HG03045 (cell line): Measurements from ENCODE around the gene PNPLA7.
"Not testable (repeated sequence)": the region's sequence is repeated elsewhere in the genome, so short reads cannot be mapped to it uniquely, and the experiment has no call there.

Source experiments
- ATAC-seq: cut with Tn5 transposase; IDR thresholded peaks from one replicate; pipeline ENCODE4 v1.9.1; 2021; ENCODE audit warnings: mild to moderate bottlenecking, moderate library complexity; ENCODE audit not compliant: unreplicated experiment

PNPLA7 gene

GRCh38 chr9:137575716-137576411 lies 25.7 kb upstream of the PNPLA7 start:
- no peak for ATAC-seq

- no peak for ATAC-seq
Measured at GRCh38 chr9:137575364-137575715, 25.1 kb upstream of the PNPLA7 start.

DNA sequence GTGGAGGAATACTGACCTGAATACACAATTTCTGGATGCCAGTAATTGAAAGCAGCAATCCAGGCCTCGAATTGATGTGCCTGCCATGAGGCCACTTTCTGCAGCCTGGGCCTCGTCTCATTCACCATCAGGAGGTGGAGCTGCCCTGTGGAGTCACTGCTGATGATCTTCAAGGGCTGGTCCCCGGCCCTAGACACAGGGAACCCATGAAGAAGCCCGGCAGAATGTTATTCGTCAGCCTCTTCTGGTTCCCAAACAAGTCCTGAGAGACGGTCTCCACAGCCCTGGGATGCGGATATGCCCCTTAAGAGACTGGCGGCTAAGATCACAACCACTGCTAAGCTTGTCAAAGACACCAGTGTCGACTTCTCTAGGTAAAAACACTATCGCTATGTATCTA lies 24.0 kb upstream of the PNPLA7 start:
- ATAC-seq = no peak

- no peak for ATAC-seq
Measured at GRCh38 chr9:137570566-137570965, 20.4 kb upstream of the PNPLA7 start.

DNA sequence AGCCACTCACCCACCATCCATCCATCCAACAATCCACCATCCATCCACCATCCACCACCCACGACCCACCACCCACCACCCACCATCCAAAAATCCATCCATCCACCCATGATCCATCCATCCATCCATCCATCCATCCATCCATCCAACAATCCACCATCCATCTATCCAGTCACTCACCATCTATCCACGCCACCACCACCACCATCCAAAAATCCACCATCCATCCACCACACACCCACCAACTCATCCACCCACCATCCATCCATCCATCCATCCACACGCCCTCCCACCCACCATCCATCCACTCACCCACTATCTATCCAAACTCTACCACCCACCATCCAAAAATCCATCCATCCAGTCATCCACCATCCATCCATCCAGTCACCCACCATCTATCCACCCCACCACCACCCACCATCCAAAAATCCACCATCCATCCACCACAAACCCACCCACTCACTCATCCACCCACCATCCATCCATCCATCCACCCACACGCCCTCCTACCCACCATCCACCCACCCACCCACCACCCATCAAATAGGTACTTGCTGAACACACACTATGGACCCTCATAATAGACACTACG lies 19.5 kb upstream of the PNPLA7 start:
- ATAC-seq = no peak

- not testable (repeated sequence) for ATAC-seq
Measured at GRCh38 chr9:137568445-137568844, 18.2 kb upstream of the PNPLA7 start.

DNA sequence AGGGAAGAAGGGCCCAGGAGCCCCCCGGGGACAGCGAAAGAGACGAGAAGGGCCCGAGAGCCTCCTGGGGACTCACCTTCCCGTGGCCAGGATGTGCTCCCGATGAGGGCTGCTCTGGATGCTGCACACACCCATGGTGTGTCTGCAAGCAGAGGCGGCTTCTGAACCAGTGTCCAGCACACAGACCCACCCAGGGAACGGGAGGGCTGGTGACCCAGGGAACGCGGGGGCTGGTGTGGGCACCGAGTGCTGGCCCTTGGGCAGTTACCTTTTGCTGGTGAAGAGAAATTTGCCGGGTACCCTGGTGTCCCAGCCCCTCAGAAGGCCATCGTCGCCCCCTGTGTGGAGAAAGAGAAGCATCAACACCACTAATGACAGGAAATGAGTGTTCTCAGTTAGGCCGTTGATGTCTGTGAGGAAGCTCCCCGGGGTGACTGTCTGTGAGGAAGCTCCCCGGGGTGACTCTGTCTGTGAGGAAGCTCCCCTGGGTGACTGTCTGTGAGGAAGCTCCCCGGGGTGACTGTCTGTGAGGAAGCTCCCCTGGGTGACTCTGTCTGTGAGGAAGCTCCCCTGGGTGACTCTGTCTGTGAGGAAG lies 14.7 kb upstream of the PNPLA7 start:
- ATAC-seq = no peak

GRCh38 chr9:137564134-137564533 lies 13.9 kb upstream of the PNPLA7 start:
- no peak for ATAC-seq

DNA sequence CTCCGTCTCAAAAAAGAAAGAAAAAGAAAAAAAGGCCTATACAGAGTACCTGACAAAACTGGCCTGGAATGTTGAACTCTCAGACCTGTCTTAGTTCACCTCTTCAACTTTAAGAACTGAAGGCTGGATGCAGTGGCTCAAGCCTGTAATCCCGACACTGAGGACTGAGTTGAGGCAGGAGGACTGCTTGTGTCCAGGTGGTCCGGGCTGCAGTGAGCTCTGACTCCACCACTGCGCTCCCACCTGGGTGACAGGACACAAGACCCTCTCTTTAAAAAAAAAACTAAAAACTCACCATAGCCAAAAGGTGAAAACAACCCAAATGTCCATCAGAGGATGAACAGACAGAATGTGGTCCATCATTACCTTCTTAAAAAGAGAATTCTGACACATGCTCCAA lies 7.9 kb upstream of the PNPLA7 start:
- ATAC-seq = no peak

DNA sequence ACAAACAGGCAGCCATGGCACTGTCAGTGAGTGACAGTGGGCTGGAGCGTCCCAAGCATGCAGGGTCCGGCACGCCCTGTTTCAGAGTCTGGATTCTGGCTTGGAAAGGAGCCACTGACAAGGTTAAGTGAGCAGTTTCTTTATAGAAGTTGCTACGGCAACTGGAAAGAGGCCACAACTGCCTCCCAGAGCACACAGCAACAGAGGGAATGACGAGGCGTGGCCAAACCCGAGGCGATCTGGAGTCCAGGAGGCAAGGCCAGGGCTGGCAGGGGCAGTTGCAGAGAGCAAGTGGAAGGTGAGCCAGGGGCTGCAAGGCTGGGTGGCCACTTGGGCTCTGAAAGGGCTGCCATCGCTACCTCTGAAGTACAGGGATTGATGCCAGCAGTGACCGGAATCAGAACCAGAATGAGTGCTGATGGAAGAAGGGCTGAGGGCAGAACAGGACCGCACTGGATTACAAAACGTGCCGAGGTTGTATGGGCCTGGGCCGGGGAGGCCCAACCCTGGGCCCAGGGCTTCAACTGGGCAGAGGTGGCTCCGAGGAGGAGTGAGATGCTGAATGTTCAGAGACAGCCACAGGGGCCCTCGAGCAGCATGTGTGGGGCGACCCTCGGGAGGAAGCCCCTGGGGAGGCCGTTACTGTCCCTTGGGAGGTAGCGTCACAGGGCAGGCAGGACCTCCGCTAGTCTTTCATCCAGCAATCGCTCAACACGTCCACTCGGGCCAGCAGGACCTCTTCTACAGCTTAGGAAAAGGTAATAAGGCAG lies 6.1 kb upstream of the PNPLA7 start:
- no peak for ATAC-seq

DNA sequence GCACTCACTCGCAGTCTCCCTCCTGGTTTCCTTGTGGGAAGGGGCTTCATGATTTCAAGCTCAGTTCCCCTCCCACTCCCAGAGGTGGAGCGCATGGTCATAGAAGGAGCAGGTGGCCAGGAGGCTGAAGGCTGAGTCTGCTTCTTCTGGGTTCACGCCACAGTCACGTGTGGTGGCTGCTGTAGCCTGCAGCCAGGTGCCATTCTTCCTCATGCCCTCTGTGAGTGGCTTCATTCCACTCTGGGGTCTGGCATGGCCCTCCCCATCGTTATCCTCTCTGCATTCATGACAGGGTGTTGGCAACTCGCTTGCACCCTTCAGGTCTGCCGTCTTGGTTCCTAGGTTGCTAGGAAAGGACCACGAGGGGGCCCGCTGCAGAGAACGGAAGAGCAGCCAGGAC lies 5.0 kb upstream of the PNPLA7 start:
- ATAC-seq = no peak

DNA sequence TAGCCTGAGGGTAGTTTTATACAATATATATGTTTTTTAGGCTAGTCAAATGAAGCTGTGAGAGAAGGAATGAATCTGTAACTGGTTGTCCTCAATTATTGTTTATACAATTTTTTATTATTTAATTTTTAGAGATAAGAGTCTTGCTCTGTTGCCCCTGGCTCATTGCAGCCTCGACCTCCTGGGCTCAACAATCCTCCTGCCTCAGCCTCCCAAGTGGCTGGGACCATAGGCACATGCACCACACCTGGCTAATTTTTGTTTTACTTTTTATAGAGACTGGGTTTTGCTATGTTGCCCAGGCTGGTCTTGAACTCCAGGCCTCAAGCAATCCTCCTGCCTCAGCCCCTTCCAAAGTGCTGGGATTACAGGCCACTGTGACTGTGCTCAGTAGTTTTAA lies 4.1 kb upstream of the PNPLA7 start:
- no peak for ATAC-seq

DNA sequence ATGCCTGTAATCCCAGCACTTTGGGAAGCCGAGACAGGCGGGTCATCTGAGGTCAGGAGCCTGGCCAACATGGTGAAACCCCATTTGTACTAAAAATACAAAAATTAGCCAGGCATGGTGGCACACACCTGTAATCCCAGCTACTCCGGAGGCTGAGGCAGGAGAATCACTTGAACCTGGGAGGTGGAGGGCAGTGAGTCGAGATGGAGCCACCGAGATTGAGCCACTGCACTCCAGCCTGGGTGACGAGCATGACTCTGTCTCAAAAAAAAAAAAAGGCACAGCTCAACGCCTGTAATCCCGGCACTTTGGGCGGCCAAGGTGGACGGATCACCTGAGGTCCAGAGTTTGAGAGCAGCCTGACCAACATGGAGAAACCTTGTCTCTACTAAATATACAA lies 3.5 kb upstream of the PNPLA7 start:
- ATAC-seq = not testable (repeated sequence)

DNA sequence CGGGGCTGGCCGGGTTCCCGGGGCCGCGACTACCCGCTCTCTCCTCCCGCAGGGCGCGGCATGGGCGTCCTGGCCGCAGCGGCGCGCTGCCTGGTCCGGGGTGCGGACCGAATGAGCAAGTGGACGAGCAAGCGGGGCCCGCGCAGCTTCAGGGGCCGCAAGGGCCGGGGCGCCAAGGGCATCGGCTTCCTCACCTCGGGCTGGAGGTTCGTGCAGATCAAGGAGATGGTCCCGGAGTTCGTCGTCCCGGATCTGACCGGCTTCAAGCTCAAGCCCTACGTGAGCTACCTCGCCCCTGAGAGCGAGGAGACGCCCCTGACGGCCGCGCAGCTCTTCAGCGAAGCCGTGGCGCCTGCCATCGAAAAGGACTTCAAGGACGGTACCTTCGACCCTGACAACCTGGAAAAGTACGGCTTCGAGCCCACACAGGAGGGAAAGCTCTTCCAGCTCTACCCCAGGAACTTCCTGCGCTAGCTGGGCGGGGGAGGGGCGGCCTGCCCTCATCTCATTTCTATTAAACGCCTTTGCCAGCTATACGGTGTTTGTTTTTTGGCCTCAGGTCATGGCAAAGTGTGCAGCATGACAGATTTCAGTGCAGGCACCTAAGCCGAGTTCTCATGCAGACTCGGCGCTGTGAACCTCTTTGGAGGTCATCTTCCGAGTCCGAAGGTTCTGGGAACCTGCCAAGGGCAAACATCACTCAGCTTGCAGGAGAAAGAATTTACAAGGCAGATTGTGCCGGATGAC lies 2.0 kb upstream of the PNPLA7 start:
- peak; percentile 7 for ATAC-seq

DNA sequence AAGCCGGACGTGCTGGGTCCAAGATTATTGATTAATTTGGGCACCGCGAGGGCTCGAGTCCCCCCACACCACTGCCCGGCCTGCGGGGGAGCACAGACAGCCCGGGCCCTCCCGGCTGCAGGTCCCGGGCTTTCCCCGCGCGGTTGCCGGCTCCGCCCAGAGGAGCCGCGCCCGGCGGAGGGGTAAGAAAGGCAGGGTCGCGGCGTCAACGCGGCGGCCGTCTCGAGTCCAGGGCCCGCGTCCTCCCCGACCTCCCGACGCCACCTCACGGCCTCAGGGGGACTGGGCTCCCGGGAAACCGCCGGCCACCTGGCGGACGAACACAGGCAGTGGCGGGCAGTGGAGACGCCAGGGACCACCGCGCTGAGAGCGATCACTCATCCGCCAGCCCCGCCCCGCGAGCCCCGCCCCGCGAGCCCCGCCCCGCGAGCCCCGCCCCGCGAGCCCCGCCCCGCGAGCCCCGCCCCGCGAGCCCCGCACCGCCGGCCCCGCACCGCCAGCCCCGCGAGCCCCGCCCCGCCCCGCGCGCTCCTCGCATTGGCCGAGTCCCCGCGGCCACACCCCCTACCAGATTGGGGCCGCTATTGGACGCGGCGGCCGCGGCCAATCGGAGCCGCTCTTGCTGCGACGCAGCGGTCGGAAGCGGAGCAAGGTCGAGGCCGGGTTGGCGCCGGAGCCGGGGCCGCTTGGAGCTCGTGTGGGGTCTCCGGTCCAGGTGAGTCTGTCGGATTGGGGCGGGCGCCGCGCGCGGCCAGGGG lies 1.2 kb upstream of the PNPLA7 start, which contains the start of gene MRPL41:
TSS of gene MRPL41 (plus strand) at position 616 of the 758 bp plus-strand sequence. CDS start 203 bp downstream, outside the sequence.
- ATAC-seq = peak; percentile 88

- ATAC-seq = not testable (repeated sequence)
Measured at GRCh38 chr9:137550958-137551263, 709 bp upstream of the PNPLA7 start.

DNA sequence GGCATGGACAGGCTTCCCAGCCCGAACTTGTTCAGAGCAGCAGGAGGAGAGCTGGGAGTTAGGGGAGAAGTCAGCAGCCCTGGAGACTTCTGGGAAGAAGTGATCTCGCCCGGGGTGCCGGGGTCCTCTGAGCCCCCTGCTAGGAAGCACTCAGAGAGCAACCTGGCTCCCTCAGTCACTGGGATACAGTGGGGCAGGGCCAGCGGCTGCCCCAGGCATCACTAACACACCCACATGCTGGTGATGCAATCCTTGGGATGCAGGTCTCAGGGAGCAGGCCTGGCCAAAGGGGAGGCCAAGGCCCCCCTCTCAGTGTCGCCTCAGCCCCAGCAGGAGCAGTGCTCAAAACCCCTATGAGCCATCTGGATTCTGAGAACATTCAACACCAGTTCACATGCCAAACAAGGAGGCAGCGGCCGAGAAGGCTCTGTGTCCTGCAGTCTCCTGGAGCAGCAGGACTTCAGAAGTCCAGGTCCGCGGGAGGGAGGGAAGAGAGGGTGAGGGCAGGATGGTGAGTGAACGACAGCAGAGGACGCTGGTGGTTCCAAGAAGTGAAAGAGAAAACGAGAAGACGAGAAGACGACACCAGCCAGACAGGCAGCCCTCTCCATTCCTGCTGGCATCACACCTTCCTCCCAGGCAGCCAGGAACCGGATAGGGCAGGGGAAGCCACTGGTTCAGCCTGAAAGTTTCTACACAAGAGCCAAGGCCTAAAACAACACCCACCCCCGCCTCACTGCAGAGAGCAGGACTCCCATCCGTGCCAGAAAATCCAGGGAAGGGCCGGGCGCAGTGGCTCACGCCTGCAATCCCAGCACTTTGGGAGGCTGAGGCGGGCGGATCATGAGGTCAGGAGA lies 2.3 kb downstream of the PNPLA7 start:
- ATAC-seq = no peak

DNA sequence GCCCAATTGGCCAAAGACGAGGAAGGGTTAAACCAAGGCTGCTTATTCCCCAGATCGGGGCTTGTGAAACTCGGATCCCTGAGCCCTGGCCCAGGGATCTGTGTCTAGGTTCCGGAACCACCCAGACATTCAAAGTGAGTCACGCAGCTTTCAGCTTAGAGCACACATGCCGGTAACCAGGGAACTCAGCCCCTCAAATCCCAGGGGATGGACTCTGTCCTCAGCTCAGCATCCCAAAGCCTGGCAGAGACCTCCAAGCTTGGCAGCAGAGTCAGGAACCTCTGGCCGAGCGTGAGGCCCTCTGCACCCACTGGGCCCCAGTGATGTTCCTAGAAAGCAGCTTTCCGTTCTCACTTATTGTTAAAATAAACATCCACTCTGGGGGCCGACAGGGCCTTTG lies 5.1 kb downstream of the PNPLA7 start:
- no peak for ATAC-seq

GRCh38 chr9:137544176-137544760 lies 5.9 kb downstream of the PNPLA7 start:
- ATAC-seq = no peak
